Stimulated activated CD8-positive, alpha-beta memory T cell treated with anti-CD3 and anti-CD28 coated beads, Interleukin-7, amount 100 ng/mL, for 4 hours (primary cell): ENCODE results near the gene KCNJ6.
"Not testable (repeated sequence)": the region's sequence is repeated elsewhere in the genome, so short reads cannot be mapped to it uniquely, and the experiment has no call there.

ENCODE experiments used
- DNase-seq, 2 donors: peaks; one replicate each; pipeline ENCODE4 v3.0.0-alpha.2; 2020; ENCODE audit warnings: low read depth in 2 of 2

Gene KCNJ6

DNA sequence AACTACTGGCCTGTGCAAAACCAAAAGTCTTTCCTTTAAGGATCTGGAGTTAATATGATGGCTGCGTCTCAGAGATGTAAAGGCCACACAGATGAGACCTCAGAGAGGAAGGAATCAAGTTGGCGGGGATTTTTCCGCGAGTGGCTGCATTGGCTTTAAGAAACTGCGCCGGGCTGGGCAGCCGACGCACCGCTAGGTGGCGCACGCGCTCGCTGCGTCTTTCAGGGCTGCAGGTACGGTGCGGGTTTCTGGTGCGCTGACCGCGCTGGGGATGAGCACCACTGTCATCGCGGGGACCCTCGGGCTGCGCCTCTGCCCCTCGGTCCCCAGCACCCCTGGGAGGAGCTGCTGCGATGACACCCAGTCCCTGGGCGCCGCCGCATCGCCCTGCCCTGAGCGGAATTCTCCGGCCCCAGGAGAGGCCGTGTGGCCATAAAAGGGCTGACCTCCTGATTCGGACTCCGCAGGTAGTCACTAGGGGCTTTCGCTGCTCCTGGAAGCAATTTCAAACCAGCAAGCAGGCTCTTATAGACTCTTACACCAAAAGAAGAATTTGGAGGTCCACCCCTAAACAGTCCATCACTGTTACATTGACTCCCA, 241.0 kb downstream of the KCNJ6 start:
- peak; percentile 3 to 29 for DNase-seq

DNA sequence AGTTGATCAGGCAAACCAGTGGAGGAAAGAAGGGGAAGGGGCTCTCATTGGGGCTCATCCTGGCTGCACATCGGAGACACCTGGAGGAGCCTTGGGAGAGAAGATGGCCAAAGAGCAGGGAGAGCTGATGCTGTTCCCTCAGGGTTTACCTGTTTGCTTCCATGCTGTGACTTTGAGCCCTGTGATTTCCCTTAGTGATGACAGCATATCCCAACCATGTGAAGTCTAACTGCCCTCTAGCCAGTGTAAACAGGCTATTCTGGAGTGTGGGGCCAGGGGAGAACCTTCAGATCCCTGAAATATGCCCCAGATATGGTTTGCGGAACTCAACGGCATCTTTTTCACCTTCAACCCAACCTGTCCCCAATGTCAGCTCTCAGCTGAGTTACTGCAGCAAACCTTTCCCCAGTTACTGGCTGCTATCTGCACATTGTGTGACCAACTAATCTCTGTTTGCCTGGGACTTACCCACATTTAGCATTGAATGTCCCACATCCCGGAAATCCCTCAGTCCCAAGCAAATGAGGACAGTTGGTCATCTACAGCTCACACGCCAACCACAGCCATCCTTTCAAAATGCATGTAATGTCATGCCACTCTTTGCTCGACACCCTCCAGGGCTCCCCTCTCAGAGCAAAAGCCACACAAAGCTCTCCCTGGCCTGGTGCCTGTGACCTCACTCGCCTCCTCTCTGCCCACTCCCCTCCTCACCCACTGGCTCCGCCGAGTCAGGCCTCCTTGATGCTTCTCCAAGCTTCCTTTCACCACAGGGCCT, 242.3 kb downstream of the KCNJ6 start:
- no peak for DNase-seq

DNA sequence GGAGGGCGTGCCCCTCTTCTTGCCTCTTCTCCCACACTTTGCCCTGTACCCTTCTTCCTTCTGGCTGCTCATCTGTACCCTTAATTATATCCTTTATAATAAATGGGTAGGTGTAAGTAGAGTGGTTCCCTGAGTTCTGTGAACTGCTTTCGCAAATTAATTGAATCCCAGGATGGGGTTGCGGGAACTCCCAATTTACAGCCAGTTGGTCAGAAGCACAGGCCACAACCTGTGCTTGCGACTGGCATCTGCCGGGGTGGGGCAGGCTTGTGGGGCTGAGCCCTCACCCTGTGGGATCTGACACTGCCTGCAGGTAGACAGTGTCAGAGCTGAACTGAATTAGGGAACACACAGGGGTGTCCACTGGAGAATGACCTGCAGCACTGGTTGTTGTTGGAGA, 244.9 kb downstream of the KCNJ6 start:
- no peak for DNase-seq

DNA sequence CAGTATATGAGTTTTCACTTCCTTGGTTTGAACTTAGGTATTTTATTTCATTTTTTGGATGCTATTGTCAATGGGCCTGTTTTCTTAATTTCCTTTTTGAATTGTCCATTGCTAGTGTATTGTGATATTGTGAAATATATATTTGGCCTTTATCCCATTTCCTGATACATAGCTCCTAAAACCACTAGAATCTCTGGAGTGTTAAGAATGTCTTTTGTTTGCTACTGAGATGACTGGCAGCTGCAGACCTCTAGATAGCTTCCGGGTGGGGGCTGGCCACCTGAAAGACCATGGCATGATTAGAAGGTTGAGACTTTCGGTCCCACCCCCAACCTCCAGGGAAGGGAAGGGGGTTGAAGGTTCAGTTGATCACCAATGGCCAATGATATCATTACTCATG, 245.4 kb downstream of the KCNJ6 start:
- no peak for DNase-seq

DNA sequence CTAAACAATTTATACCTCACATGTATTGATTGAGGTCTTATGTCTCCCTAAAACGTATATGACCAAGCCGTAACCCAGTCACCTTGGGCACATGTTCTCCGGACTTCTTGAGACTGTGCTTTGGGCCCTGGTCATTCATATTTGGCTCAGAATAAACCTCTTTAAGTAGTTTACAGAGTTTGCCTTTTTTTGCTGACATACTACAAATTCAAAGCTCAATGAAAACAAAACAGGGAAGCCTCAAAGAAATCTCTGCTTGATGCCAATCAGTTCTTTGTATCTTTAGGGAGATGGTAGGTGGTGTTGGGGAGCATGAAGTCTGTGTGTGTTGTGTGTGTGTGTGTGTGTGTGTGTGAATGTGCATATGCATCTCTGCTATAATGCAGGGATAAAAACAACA, 247.0 kb downstream of the KCNJ6 start:
- DNase-seq = no peak

DNA sequence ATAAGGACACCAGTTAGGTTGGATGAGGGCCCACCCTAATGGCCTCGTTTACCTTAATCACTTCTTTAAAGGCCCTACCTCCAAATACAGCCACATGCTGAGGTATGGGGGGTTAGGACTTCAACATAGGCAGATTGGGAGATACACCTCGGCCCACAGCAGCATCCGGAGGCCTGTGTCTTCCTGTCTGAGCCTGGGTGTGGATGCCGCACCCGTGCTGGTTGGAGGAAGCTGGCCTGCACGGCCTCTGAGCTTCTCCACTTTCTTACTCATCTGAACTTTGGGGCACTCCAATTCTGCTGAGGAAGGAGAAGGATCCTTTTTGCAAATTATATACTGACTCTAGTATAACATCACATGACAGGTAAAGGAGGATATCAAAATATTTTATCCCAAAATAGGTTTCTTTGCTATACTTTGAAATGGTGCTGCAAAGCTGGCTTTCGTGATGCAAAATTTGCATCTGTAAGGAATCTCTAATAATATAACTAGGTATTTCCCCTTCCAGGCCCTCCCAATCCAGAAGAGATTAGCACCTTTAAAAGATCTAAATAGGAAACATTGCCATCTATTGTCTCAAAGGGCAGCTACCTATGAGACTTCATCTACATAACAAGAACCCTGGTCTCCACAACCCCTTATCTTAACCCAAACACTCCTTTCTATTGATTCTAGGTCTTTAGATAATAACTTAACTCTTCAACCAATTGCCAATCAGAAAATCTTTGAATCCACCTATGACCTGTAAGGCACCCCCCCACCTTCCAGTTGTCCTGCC, 247.6 kb downstream of the KCNJ6 start:
- DNase-seq = no peak

DNA sequence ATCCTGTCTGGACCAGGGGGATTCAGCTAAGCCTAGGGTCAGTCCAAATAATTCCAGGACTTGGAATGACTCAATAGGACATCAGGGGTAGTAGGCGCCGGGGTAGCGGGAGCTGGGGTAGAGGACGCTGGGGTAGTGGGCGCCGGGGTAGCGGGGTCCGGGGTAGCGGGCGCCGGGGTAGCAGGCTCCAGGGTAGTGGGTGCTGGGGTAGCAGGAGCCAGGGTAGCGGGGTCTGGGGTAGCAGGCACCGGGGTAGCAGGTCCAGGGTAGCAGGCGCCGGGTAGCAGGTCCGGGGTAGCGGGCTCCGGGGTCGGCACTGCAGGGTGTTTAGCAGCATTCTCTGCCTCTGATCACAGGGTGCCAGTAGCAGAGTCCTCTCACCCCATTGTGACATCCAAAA, 248.9 kb downstream of the KCNJ6 start:
- no peak for DNase-seq

DNA sequence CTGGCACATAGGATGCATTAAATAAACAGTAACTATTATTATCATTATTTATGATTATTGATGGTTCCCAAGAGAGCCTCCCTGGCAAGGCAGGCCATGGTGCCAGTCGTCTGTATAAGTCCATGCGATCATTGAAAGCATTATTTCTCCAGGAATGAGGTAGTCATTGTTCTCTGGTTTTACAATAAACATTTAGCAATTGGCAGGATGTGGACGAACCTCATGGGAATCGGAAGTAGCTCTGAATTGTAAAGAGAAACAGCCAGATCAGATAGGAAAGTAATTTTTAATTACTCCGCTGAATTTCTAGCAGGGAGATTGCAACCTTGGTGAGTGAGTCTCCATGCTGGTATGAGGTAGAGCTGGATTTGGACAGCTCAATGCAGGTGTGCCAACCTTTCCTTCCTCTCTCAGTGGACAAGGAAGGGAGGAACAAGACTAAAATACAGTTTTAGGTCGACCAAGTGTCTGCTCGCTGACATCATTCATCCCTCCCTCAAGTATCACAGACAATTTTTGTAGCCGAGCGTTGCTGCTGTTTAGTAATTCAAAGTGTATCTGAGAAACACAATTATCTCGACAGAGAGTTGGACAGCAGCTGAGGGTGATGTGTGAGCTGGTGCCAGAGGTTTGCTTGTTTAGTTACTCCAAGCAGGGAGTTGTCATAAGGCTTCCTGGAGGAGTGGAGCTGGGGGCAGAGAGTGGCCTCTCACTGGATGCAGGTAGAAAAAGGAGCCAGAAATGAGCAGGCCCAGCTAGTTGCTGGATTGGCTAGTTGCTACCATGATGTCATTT, 250.8 kb downstream of the KCNJ6 start:
- DNase-seq = no peak

DNA sequence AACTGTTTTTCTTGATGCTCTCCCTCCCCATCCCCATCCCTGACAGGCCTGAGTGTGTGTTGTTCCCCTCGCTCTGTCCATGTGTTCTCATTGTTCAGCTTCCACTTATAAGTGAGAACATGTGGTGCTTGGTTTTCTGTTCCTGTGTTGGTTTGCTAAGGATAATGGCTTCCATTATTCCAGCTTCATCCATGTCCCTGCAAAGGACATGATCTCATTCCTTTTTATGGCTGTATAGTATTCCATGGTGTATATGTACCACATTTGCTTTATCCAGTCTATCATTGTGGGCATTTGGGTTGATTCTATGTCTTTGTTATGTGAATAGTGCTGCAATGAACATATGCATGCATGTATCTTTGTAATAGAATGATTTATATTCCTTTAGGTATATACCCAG, 254.0 kb downstream of the KCNJ6 start:
- not testable (repeated sequence) for DNase-seq

DNA sequence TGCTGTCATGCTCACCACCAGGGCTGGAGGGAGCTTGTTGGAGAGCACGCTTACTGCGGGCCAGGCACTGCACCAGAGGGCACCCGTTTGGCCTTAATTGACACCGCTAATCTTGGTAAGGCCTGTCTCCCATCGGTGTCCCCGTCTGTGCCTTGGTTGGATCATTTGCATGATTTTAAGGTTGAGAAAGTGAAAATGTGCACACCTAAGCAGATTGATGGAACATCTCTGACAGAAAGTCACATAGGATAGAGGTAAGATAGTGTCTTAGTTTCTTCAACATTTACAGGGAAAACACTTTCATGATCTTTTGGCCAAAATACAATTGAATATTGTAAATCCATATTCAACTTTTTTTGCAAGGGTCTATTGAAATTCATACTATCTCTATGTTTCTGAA, 255.5 kb downstream of the KCNJ6 start:
- no peak for DNase-seq

DNA sequence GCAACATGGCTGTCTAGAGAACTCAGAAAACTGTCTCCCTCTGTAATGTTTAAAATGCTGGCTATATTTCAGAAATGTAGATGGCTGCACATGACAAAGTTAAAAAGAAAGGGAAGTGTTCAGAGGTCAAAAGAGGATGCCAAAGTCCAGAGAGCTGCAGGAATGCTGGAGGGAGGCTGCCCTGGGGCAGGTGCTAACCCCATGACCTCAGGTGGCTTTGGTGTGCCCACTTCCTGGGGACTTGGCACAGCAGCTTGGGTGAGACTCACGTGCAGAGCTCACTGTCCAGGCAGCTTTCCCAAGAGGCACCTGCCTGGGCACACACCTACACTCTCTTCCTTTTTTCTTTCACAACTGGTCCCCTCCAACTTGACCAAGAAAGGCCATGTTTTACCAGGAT, 256.4 kb downstream of the KCNJ6 start:
- no peak for DNase-seq

DNA sequence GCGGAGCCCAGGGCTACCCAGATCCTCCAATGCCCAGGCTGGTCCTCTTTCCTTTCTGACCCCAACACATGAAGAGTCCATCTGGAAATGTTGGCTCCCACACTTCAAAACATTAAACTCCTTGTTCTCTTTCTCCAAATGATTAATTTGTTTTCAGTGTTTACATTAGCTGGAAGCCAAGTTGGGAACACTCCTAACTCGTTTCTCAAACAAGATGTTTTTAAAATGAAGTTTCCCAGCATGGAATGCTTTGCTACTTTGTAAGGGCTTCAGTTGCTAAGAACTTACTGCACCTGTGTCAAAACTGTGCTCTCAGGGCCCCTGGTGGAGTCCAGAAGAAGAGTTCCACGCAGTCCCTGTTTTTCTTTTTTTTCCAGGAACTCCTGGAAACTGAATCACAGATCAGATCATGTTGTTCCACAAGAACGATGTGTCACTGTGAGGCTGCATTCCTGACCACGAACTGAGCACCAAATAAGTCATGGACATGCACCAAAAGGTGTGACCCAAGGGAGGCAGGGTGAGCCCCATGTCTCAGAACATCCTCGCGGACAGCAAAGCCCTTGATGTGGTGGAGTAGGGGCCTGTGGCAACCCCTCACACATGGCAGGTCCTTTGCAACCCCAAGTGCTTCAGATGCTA, 257.3 kb downstream of the KCNJ6 start:
- DNase-seq = no peak

DNA sequence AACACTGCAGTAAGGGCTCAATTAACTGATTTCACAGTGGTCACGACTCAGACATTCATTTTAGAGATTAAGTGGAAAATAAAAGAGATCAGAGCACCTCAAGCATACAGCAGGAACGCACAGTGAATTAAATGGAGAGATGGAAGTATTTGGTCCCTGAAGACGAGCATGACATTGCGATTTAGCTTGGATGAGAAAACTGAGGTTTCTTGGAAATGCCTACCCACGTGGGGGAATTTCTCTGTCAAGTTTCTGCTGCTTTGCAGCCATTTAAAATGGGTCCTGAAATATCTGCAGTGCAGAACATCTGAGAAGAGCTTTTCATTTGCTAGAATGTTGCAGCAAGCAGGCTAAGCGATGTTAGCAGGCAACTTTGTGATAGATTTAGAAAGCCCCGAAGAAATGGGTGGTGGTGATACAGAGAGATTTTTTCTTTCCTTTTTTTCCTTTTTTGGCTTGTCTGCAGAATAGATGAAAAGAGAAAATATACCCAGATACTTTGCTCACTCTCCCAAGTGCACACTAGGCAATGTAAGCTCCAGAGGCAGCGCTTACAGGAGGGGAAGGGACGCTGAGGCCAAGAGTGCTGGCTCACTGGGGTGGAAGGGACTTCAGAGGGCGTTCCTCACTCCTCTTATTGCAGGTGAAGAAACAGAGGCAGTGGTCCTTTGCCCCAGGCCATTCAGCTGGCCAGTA, 258.0 kb downstream of the KCNJ6 start:
- no peak for DNase-seq

DNA sequence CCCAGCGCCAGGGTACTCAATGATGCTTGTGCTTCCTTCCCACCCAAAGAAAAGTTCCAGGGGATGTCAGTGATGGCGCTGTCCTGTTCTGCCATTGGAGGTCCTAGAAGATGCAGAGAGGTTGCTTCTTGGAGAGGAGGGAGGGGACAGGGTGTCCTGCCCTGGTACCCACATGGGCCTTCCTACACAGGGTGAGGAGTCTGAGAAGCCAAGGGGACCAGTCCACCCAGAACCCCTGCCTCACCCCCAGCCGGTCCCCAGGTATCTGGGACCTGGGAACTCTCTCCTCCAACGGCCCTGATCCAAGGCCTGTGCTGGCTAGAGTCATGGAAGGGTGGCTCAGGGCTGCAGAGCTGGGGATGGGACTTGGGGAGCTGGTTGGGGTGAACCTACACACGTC, 259.4 kb downstream of the KCNJ6 start:
- no peak for DNase-seq

DNA sequence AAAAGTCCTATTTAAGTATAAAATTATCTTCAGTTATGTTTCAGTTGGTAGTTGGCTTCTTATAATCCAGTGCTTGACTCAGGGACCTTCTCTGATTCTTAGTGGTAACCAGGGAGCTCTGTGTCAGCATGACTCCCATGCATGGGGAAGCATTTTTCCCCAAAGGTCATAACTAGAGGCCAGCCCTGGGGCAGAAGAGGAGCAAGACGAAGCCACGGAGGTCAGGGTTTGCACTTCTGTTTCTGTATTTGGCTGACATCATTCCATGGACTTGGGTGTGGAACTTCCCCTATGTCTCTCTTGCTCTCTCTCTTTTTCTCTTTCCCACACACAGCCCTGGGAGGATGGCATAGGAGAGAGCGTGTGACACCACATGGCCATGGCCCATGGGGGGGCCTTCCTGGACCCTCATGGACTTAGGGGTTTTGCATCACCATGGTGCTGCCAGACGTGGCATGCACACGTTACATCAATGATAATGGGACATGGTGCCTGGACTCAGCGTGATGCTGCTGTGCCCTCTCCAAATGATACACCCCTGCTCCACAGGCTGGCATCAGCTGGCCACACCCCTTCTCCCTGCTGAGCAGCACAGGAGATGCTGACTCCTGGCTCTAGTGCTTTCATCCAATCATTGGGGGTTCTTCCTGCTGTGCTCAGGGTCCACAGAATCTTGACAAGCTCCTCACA, 260.5 kb downstream of the KCNJ6 start:
- no peak for DNase-seq

DNA sequence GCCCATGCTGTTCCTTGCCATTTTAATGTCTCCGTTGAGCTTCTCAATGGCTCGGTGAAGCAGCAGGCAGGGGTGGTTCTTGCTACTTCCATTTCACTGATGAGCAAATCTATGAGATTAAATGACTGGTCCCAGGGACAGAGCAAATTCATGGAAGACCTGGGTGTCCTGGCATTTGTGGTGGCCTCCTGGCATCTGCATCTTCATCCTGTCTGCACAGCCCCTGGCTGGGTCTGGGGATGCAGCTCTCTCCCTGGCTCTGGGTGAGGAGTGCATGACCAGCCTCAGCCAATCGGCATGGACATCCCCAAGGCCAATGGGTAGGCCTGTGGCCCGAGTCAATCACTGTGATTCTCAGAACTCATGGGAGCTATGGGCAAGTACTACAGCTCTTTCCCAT, 261.7 kb downstream of the KCNJ6 start:
- no peak for DNase-seq

DNA sequence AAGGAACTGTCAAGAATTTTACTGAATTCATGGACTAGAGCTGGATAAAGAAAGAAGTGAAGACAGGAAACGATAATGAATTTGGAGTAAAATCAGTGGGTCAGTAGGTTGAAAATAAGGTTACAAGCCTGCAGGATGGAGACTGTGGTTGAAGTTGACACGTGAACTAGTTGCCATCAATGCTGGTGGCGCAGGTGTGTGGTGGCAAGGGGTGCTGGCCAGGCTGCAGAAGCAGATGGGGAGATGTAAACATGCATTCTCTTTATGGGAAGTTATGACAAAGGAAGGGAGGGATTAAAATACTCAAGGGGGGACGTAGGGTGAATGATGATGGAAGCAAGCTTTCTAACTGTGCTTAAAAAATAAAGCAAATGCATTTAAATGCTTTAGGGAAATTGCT, 263.1 kb downstream of the KCNJ6 start:
- no peak for DNase-seq

DNA sequence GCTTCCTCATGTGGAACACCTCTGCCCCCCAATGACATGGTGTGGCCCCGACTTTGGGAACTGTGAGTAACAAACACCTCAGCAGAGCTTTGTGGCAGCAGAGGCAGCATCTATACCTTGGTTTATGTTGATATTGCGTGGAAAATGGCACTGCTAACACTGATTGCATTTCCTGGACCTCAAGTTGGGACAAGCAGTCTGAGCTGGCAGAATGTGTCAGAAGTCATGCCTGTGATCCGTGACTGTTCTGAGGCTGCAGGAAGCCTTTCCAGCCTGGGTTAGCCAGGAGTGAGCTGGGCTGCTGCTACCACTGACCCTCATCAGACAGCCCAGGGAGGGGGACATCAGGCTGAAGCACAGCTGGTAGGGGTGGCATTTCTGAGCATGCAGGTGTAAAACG, 268.5 kb downstream of the KCNJ6 start:
- DNase-seq = no peak

DNA sequence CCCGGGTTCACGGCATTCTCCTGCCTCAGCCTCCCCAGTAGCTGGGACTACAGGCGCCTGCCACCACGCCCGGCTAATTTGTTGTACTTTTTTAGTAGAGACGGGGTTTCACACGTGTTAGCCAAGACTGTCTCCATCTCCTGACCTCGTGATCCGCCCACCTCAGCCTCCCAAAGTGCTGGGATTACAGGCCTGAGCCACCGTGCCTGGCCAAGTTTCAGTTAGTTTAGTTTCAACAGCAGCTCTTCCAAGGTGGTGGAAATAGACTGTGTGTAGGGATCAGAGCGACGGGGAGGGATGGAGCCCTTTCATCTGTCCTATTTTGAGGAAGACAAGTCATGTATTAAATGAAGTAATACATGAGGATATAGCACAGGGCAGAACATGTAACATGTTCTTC, 269.5 kb downstream of the KCNJ6 start:
- DNase-seq = not testable (repeated sequence)

DNA sequence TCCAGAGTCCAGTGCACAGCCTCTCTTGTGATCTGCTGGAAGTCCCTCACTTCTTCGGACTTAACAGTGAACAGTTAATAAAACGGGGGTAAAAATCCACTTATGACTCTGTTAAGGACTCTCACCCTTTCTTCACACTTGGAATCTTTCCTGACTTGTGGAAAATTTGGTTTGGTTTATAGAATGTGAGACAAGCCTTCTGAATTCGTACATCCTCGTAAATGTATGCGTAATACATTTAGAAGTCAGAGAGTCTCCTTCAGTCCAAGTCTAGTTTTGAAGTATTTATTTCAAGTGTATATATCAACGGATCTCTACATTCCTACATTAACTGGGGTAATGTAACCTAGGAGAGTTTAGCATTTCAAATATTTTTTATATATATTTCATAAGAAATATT, 270.4 kb downstream of the KCNJ6 start:
- DNase-seq = no peak
